Adipocyte (in vitro differentiated cells): ENCODE data around the gene KCNN3.

ENCODE experiments used
- DNase-seq: peaks from one replicate; pipeline ENCODE4 v3.0.0-alpha.2; 2015; ENCODE audit warnings: low read depth
- H3K27me3 ChIP-seq: replicated peaks from 2 replicates; pipeline ENCODE4 v1.7.0; 2013; ENCODE audit warnings: mild to moderate bottlenecking, low read length, moderate library complexity; ENCODE audit not compliant: control insufficient read depth, insufficient read depth
- H3K36me3 ChIP-seq: 2 replicates; pipeline ENCODE4 v1.7.0; 2013; ENCODE audit warnings: low read length, mild to moderate bottlenecking, moderate library complexity; ENCODE audit not compliant: control insufficient read depth, insufficient read depth, severe bottlenecking
- H3K4me1 ChIP-seq: 2 replicates; pipeline ENCODE4 v1.7.0; 2013; ENCODE audit warnings: mild to moderate bottlenecking, low read length, moderate library complexity; ENCODE audit not compliant: control insufficient read depth, insufficient read depth
- H3K4me3 ChIP-seq: 2 replicates; pipeline ENCODE4 v1.7.0; 2013; ENCODE audit warnings: mild to moderate bottlenecking, low read length, moderate library complexity
- H3K9ac ChIP-seq: 2 replicates; pipeline ENCODE4 v1.7.0; 2013; ENCODE audit warnings: mild to moderate bottlenecking, low read length, moderate library complexity
- H3K9me3 ChIP-seq: 2 replicates; pipeline ENCODE4 v1.7.0; 2013; ENCODE audit warnings: mild to moderate bottlenecking, low read length, moderate library complexity; ENCODE audit not compliant: control insufficient read depth

Gene KCNN3

DNA sequence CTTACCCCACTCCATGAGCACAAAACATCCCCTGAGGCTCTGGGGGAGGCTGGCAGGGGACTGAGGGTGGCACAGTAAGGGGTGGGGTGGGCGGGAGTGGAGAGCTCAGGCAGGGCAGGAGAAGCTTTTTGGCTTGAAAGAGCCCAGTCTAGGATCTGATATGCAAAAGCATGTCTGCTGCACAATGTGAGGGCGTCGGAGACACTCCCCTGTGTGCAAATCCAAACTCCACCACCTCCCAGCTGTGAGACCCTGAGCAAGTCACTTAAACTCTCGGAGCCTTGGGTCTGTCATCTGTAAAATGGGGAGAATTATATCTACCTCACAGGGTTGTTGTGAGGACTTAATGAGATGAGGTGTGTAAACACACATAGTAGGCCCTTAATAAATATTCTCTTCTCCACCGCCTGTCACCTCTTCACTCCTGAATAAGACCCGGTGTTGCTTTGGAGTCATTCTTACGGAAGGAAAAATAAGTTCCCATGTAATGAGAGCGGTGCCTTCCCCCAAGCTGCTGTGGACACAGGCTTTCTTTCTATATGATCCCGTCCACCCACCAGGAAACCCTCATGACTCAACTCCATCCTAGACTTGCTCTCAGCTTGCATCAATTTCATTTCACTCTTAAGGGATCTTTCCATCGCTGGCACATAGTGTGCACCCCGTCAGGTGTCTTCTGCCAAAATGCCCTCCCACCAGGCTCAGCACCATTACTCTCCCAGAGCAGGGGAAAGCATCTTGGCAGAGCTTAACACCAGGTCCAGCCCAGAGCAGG lies 12.5 kb downstream of the KCNN3 start:
- no peak for DNase-seq
- Histone ChIP-seq H3K36me3 (no peaks in the 10 kb centered on the region), H3K27me3 (peaks cover 31% of the 10 kb centered on the region), H3K9me3 (no peaks in the 10 kb centered on the region), H3K9ac (no peak overlapping the region), H3K4me1 (no peaks in the 10 kb centered on the region), H3K4me3 (no peak overlapping the region)

DNA sequence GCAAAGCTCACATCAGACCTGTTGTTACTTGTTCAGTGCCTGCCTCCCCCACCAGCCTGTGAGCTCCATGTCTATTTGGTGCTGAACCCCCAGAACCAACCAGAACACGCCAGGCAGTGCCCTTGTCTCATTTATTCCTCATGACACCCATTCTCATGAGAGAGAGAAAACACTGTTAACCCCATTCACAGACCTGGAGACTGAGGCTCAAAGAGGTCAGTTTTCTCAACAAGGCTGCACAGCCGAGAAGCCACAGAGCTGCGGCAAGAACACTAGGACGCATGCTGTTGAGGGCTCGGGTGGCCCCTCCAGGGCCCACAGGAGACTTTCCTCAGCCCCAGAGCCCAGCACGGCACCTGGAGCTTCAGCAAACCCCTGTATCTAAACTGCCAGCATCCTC lies 13.1 kb downstream of the KCNN3 start:
- H3K36me3 ChIP-seq, result no peaks in the 10 kb centered on the region
- H3K4me3 ChIP-seq, result no peak overlapping the region
- H3K4me1 ChIP-seq, result no peaks in the 10 kb centered on the region
- no peak overlapping the region for H3K9ac ChIP-seq
- H3K9me3 ChIP-seq, result no peaks in the 10 kb centered on the region
- DNase-seq, result no peak
- peaks cover 27% of the 10 kb centered on the region for H3K27me3 ChIP-seq

DNA sequence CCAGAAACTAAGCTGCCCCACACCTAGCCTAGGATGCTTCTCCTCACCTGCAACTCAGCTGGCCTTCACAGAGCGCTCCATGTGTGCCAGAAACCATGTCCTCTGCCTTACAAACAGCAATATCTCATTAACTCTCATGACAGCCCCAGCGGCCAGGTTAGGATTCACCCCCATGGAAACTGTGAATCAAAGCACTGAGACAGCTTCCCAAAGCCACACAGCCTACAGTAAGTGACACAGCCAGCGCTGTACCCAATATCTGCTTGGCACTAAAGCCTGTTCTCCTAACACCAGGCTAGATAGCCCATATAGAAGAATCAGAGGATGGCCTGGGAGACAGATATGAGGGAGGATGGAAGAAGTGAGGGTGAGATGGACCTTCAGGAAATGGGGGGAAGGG lies 13.5 kb downstream of the KCNN3 start:
- no peaks in the 10 kb centered on the region for H3K36me3 ChIP-seq
- H3K9ac ChIP-seq, result no peak overlapping the region
- no peak overlapping the region for H3K4me3 ChIP-seq
- H3K4me1 ChIP-seq, result no peaks in the 10 kb centered on the region
- H3K9me3 ChIP-seq, result no peaks in the 10 kb centered on the region
- H3K27me3 ChIP-seq, result peaks cover 23% of the 10 kb centered on the region
- DNase-seq, result no peak

DNA sequence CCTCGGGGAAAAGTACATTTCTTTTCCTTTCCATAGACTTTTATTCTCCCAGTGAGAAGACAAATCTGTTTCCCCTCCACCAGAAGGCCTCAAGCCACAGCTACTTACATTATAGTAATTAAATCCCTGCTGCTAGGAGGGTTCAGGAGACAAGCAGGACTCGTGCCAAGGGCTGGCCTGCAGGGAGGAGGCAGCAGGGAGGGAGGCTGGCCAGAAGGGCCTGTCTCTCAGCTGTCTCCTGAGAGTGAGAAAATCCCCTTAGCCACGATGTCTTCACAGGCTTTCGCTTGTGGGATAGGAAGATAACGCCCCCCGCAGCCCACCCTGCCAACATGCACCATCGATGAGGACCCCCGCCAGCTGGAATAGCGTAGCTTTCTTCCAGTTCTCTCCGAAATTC lies 14.0 kb downstream of the KCNN3 start:
- DNase-seq, result no peak
- Histone ChIP-seq H3K4me1 (no peaks in the 10 kb centered on the region), H3K4me3 (no peak overlapping the region), H3K36me3 (no peaks in the 10 kb centered on the region), H3K9me3 (no peaks in the 10 kb centered on the region), H3K27me3 (peaks cover 23% of the 10 kb centered on the region), H3K9ac (no peak overlapping the region)

DNA sequence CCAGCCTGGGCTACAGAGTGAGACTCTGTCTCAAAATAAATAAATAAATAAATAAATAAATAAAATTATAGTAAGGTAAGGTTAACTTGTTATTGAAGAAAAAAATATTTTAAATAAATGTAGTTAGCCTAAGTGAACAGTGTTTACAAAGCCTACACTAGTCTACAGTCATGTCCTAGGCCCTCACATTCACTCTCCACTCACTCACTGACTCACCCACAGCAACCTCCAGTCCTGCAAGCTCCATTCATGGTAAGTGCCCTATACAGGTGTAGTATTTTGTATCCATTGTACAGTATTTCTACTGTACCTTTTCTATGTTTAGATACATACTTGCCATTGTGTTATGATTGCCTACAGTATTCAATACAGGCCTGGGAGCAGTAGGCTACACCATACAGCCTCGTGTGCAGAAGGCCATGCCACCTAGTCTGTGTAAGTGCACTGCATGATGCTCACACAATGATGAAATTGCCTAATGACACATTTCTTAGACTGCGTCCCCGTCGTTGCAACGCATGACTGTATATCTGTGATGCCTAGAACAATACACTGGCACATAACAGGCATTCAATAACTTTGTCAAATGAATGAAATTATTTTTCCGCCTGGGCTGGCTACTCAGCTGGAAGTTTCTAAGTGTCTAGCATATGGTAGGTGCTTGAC lies 14.8 kb downstream of the KCNN3 start:
- Histone ChIP-seq H3K36me3 (no peaks in the 10 kb centered on the region), H3K4me3 (no peak overlapping the region), H3K9ac (no peak overlapping the region), H3K9me3 (no peaks in the 10 kb centered on the region), H3K27me3 (peaks cover 26% of the 10 kb centered on the region), H3K4me1 (no peaks in the 10 kb centered on the region)
- no peak for DNase-seq

DNA sequence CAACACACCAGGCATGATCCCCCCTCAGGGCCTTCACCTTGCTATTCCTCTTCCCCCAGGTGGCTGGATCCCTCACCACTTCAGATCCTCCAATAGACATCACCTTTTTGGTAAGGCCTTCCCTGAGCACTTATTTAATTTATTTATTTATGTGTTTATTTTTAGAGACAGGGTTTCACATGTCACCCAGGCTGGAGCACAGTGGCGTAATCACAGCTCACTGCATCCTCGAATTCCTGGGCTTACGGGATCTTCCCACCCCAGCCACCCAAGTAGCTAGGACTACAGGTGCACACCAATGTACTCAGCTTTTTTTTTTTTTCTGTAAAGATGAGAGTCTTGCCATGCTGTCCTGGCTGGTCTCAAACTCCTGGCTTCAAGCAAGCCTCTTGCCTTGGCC lies 17.2 kb downstream of the KCNN3 start:
- peaks cover 33% of the 10 kb centered on the region for H3K27me3 ChIP-seq
- no peaks in the 10 kb centered on the region for H3K4me1 ChIP-seq
- H3K9ac ChIP-seq, result no peak overlapping the region
- H3K4me3 ChIP-seq, result no peak overlapping the region
- no peaks in the 10 kb centered on the region for H3K36me3 ChIP-seq
- no peaks in the 10 kb centered on the region for H3K9me3 ChIP-seq
- no peak for DNase-seq

DNA sequence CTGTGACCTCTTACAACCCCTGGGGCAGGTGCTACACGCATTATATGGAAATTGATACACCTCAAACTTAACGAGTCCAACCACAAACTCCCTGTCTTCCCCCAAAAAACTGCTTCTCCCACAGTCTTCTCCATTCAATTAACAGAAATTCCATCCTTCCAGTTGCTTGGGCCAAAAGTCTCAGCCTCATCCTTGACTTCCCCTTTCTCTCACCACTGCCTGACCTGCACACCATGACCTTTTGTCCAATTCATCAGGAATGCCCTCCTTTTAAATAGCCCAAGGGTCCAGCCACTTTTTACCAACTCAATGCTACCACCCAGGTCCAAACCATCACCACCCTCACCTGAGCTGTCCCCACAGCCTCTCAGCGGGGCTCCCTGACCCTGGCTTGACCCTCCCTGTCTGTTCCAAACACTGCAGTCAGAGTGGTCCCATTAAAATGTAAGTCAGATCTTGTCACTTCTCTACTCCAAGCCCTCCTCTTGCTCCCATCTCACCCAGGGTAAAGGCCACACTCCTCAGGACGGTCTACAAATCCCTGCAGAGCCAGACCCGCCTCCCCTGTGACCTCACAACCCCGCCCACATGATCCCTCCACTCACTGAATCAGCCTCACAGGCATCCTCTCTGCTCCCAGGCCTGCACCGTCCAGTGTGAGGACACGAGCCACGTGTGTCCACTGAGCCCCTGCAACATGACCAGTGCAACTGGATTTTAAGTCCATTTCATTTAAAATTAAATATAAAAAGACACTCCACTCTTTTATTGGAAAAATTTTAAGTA lies 18.5 kb downstream of the KCNN3 start:
- no peak for DNase-seq
- H3K9ac ChIP-seq, result no peak overlapping the region

DNA sequence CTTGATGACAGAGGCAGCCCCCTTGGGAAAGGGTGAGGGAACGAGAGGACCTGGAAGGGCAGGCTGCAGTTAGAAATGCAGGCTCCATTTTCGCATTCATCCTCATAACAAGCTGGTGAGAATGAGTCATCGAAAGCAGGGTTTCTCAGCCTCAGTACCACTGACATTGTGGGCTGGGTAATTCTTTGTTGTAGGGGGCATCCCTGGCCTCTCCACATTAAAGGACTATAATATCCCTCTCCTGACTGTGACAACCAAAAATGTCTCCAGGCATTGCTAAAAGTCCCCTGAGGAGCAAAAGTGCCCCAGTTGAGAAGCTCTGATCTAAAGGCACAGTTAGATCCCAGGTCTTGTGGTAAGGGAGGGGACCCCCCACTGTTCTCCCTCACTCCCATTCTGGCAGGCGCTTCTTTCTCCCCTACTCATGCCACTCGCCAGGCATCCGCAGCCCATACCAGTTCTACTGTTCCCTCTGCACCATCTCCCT lies 20.4 kb downstream of the KCNN3 start:
- no peaks in the 10 kb centered on the region for H3K9me3 ChIP-seq
- no peaks in the 10 kb centered on the region for H3K4me1 ChIP-seq
- no peak overlapping the region for H3K4me3 ChIP-seq
- H3K27me3 ChIP-seq, result peaks cover 49% of the 10 kb centered on the region
- no peak overlapping the region for H3K9ac ChIP-seq
- DNase-seq, result no peak
- no peaks in the 10 kb centered on the region for H3K36me3 ChIP-seq

More for the DNA sequence above, 18.5 kb downstream of the KCNN3 start:
- Histone ChIP-seq H3K27me3 (peaks cover 38% of the 10 kb centered on the region), H3K4me1 (no peaks in the 10 kb centered on the region), H3K36me3 (no peaks in the 10 kb centered on the region), H3K9me3 (no peaks in the 10 kb centered on the region), H3K4me3 (no peak overlapping the region)

DNA sequence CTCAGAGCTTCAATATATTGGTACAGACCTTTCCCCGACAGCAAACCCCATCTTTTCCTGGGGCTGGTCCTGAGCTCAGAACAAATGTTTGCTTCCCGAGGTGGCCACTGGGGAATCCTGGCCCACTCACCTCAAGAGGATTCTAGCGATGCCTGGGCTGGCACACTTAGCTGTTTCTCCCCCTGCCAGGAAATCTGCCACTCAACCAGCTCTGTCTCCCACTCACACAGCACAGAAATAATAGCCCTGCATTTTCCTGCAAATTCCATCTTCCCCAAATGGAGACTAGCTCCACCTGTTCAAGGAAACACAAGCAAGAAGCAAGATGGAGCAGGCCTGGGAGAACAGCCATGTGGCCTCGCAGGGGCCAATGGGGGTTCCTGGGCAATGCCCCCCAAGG lies 21.1 kb downstream of the KCNN3 start:
- Histone ChIP-seq H3K27me3 (peaks cover 52% of the 10 kb centered on the region), H3K9me3 (no peaks in the 10 kb centered on the region), H3K36me3 (no peaks in the 10 kb centered on the region), H3K4me3 (no peak overlapping the region), H3K9ac (no peak overlapping the region), H3K4me1 (no peaks in the 10 kb centered on the region)
- DNase-seq, result no peak

DNA sequence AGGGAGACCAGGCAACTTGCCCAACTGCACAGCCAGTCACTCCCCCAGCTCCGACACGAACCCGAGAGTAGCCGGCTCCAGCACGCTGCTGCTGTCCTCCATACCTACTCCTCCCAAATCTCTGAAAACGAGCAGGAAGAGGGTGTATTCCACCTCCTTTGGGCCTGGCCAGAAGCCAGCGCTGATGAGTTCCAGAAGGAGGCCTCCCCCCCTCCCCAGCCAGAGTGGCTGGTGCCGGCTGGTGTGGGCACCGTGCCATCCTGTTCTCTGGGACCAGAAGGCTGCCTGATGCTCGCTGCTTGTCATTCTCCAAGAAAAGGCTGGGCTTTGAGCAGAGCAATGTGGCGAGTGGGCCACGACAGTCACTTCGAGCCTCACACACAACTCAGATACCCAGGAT lies 22.2 kb downstream of the KCNN3 start:
- DNase-seq, result peak; percentile 15
- Histone ChIP-seq H3K27me3 (peaks cover 62% of the 10 kb centered on the region), H3K4me1 (no peaks in the 10 kb centered on the region), H3K4me3 (no peak overlapping the region), H3K36me3 (no peaks in the 10 kb centered on the region), H3K9me3 (no peaks in the 10 kb centered on the region), H3K9ac (no peak overlapping the region)
